Calu3 (cell line): Measurements from ENCODE around the gene PODXL. TPM values are rescaled to one million over a fixed set of nuclear protein-coding genes. Genes with fewer than 3 reads are reported as not detected.
A peak's percentile ranks its signal among the peaks of the same experiment; 100 is the strongest.

Experiments
- BruUV-seq: library from RNA; stranded (reverse); fragments of 400-500 nt; replicated peaks from 2 replicates; lab custom pipeline; 2021; lab: Mats Ljungman, UMichigan
- CTCF ChIA-PET: fragments of 300-600 bp; sonication (Branson Sonifier 250); formaldehyde crosslinking; loops from one replicate; lab custom pipeline; 2022; ENCODE audit warnings: antibody characterized with exemption; lab: Charles Lee
- DNase-seq: peaks from one replicate; pipeline ENCODE4 v3.0.0; 2022
- H3K27ac Mint-ChIP-seq: one replicate; pipeline ENCODE4 v1.8.0; 2022; ENCODE audit warnings: mixed read lengths; ENCODE audit not compliant: unreplicated experiment
- H3K27me3 Mint-ChIP-seq: one replicate; pipeline ENCODE4 v1.8.0; 2022; ENCODE audit warnings: mixed read lengths; ENCODE audit not compliant: unreplicated experiment
- H3K36me3 Mint-ChIP-seq: one replicate; pipeline ENCODE4 v1.8.0; 2022; ENCODE audit warnings: mild to moderate bottlenecking, moderate library complexity, mixed read lengths; ENCODE audit not compliant: insufficient read depth, unreplicated experiment
- H3K4me1 Mint-ChIP-seq: one replicate; pipeline ENCODE4 v1.8.0; 2022; ENCODE audit warnings: mild to moderate bottlenecking, low read depth, mixed read lengths; ENCODE audit not compliant: unreplicated experiment
- H3K4me3 Mint-ChIP-seq: one replicate; pipeline ENCODE4 v1.8.0; 2022; ENCODE audit warnings: mild to moderate bottlenecking, low read depth, moderate library complexity, mixed read lengths; ENCODE audit not compliant: unreplicated experiment
- H3K9me3 Mint-ChIP-seq: one replicate; pipeline ENCODE4 v1.8.0; 2022; ENCODE audit warnings: low read depth, mixed read lengths; ENCODE audit not compliant: unreplicated experiment
- intact Hi-C: fragments of 100-400 bp; cut with micrococcal nuclease; formaldehyde crosslinking; loops from one replicate; pipeline ENCODE4 v1.10.0; 2022; ENCODE audit not compliant: unreplicated experiment
- total RNA-seq: library from RNA; stranded (reverse); gene quantifications from 2 replicates; pipeline ENCODE4 v1.2.3, GENCODE V29; 2022
- TF ChIP-seq, protein P1 (sequence below): fragments of 200-600 bp; IDR thresholded peaks from one replicate; pipeline ENCODE4 v1.8.0; 2022; ENCODE audit warnings: antibody characterized with exemption; ENCODE audit not compliant: unreplicated experiment

PODXL gene
- total RNA-seq, 1 experiment from 2014 or later: 15.5 TPM

DNA sequence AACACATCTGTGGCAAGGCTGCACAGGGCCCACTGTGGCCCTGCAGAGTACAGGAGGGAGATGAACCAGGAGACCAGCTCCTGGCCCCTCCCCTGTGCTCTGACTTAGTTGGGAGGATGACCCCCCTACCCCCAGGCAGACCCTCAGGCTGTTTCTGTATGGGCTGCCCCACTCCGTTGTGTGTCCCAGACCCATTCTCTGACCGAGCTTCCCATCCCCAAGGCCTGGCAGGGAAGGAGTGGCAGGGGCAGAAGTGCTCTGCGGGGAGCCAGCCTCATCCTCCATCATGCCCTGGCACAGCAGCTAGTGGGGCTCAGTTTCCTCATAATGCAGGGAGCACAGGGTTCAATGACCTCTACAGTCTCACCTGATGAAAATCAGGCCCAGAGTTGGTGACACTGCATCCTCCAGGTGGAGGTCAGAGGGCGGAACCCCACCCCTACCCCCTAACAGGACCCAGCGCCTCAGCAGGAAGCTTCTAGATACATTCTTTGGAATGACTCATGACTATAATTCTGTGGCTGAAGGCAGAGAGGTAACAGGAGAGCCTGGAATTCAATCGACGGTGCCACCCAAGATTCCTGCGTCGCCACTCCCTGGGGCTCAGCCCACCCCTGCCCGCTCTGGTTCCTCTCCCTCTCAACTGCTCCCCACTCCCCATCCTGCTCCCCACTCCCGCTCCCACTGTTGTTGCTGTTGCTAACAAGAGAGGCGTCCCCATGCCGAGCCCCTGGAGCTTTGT is 18.2 kb downstream of the PODXL start:
- no TSS peak for BruUV-seq
- Mint-ChIP-seq H3K4me3 (no peak overlapping the region), H3K27me3 (no peaks in the 10 kb centered on the region), H3K4me1 (peaks cover 12% of the 10 kb centered on the region), H3K36me3 (no peaks in the 10 kb centered on the region), H3K9me3 (no peaks in the 10 kb centered on the region), H3K27ac (no peak overlapping the region)
- TF ChIP-seq, protein P1, sequence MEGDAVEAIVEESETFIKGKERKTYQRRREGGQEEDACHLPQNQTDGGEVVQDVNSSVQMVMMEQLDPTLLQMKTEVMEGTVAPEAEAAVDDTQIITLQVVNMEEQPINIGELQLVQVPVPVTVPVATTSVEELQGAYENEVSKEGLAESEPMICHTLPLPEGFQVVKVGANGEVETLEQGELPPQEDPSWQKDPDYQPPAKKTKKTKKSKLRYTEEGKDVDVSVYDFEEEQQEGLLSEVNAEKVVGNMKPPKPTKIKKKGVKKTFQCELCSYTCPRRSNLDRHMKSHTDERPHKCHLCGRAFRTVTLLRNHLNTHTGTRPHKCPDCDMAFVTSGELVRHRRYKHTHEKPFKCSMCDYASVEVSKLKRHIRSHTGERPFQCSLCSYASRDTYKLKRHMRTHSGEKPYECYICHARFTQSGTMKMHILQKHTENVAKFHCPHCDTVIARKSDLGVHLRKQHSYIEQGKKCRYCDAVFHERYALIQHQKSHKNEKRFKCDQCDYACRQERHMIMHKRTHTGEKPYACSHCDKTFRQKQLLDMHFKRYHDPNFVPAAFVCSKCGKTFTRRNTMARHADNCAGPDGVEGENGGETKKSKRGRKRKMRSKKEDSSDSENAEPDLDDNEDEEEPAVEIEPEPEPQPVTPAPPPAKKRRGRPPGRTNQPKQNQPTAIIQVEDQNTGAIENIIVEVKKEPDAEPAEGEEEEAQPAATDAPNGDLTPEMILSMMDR: no peak
- intact Hi-C loops: no loop called here
- DNase-seq: peak; percentile 58
- CTCF ChIA-PET: interaction anchor here (0.6 to 0.8 kb wide), 3 partner anchors 20 to 641 kb away, joined by 3 to 4 read pairs (median 4); no protein-coding TSS in a partner anchor

DNA sequence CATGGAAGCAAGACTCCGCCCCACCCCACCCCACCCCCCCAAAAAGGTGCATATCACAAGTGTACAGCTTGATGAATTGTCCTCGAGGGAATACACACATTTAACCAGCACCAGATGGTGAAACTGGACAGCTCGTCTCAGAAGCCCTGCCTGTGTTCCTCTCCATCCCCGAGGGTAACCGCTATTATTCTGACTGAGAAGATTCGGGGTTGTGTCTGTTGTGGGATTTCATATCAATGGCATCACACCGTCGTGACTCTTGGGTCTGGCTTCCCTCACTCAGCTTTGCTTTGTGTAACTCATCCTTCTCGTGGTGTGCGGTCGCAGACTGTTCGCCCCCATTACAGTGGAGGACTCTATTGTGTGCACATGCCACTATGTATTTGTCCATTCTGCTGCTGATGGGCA is 18.9 kb downstream of the PODXL start:
- TF ChIP-seq, protein P1: no peak
- CTCF ChIA-PET: no interaction called here
- intact Hi-C loops: no loop called here
- peaks cover 12% of the 10 kb centered on the region for H3K4me1 Mint-ChIP-seq
- no peaks in the 10 kb centered on the region for H3K9me3 Mint-ChIP-seq
- BruUV-seq: no TSS peak
- no peak overlapping the region for H3K4me3 Mint-ChIP-seq
- DNase-seq: no peak
- H3K36me3 Mint-ChIP-seq: no peaks in the 10 kb centered on the region
- no peak overlapping the region for H3K27ac Mint-ChIP-seq
- no peaks in the 10 kb centered on the region for H3K27me3 Mint-ChIP-seq

DNA sequence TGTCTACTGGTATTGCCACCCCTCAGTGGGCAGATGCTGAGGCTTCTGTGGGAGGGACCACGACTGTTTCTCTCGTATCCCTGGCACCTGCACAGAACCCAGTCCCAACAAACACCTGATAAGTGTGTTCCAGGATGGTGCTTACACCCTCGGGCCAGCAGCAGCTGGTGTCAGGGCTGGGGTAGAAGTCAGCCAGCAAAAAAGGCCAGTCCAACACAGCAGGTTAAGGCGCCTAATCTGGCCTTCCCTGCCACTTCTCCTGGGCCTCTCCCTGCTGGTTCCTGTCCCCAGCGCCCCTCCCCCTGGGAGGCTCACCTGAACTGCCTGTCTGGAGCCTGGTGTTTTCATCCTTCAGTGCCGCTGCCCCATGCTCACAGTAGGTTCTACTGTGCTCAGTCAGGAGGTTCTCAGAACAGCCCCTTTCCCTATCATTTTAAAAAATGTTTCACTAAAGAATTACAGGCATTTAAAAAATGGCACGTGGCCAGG is 20.0 kb downstream of the PODXL start:
- Mint-ChIP-seq H3K4me1 (peaks cover 12% of the 10 kb centered on the region), H3K27ac (no peak overlapping the region), H3K27me3 (no peaks in the 10 kb centered on the region), H3K36me3 (no peaks in the 10 kb centered on the region), H3K4me3 (no peak overlapping the region), H3K9me3 (no peaks in the 10 kb centered on the region)
- CTCF ChIA-PET: no interaction called here
- TF ChIP-seq, protein P1: no peak
- BruUV-seq: no TSS peak
- intact Hi-C loops: no loop called here
- DNase-seq: no peak

DNA sequence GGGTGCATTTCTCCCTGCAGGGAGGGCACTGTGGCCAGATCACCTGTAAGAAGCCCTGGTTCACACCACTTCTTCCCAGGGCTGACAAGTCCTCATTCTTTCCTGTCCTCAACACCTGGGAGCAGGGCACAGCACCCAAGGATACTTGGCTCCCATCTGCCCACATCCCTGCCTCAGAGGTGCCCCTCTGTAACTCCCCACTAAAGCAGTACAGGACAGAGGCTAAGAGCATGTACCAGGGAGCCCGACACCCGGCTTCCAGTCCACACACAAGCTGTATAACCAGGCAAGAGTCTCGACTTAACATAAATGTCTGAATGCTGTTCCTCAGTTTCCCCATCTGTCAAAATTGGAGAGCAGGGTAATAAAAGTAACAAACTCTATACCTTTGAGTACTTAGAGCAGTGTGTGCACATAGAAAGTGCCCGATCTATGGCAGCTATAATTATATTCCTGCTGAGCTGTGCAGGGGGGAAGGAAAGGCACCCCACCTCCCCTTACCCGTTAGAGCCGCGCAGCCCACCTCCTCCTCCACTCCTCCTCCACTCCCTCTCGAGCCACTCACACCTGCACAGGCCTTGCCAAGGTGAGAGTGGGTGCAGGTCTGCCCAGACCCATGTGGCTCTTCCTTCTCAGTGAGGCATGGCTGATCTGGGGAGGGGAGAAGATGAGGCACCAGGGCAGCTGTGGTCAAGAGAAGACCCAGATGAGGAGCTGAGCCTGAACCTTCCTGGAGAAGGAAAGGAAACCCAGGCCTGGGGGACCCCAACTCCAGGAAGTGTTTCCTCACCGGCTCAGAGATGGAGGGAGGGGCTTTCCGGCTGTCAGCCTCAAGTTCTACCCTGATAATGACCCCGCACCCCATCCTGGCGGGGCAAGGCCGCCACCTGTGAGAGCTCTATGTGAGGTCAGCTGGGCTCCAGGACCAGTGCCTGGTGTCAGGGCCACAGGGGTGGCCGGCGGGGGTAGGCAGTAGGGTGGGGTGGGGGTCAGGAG is 22.6 kb downstream of the PODXL start:
- TF ChIP-seq, protein P1: no peak
- H3K4me1 Mint-ChIP-seq: no peaks in the 10 kb centered on the region
- intact Hi-C loops: no loop called here
- peaks cover 6% of the 10 kb centered on the region for H3K27me3 Mint-ChIP-seq
- no peak overlapping the region for H3K4me3 Mint-ChIP-seq
- DNase-seq: no peak
- CTCF ChIA-PET: no interaction called here
- no peaks in the 10 kb centered on the region for H3K36me3 Mint-ChIP-seq
- H3K9me3 Mint-ChIP-seq: no peaks in the 10 kb centered on the region
- H3K27ac Mint-ChIP-seq: no peak overlapping the region
- no TSS peak for BruUV-seq
